Type B pancreatic cell (in vitro differentiated cells): ENCODE measurements around the gene RHOF. TPM values are rescaled to one million over a fixed set of nuclear protein-coding genes. Genes with fewer than 3 reads are reported as not detected.
"Not testable (repeated sequence)": the region's sequence is repeated elsewhere in the genome, so short reads cannot be mapped to it uniquely, and the experiment has no call there.

Experiments
- DNase-seq: peaks from one replicate; pipeline ENCODE4 v3.0.0; 2021; ENCODE audit warnings: mixed read lengths; ENCODE audit not compliant: unreplicated experiment; ENCODE audit errors: extremely low spot score
- H3K27ac Mint-ChIP-seq: 2 replicates; pipeline ENCODE4 v1.8.0; 2021; ENCODE audit warnings: mild to moderate bottlenecking, mixed read lengths
- H3K27me3 Mint-ChIP-seq: 2 replicates; pipeline ENCODE4 v1.8.0; 2021; ENCODE audit warnings: mixed read lengths
- H3K36me3 Mint-ChIP-seq: 2 replicates; pipeline ENCODE4 v1.8.0; 2021; ENCODE audit warnings: mixed read lengths
- H3K4me1 Mint-ChIP-seq: one replicate; pipeline ENCODE4 v1.8.0; 2021; ENCODE audit warnings: mixed read lengths; ENCODE audit not compliant: unreplicated experiment
- H3K4me3 Mint-ChIP-seq: 2 replicates; pipeline ENCODE4 v1.8.0; 2021; ENCODE audit warnings: mild to moderate bottlenecking, mixed read lengths
- H3K9me3 Mint-ChIP-seq: 2 replicates; pipeline ENCODE4 v1.8.0; 2021; ENCODE audit warnings: mixed read lengths
- CTCF ChIP-seq: fragments of 200-600 bp; sonication (generic); conservative IDR thresholded peaks from 2 replicates; pipeline ENCODE4 v1.5.0; 2021; ENCODE audit warnings: antibody characterized with exemption, mild to moderate bottlenecking
- total RNA-seq: library from RNA; stranded (reverse); gene quantifications from 2 replicates; pipeline ENCODE4 v1.2.1, GENCODE V29; 2021; ENCODE audit warnings: low replicate concordance

The RHOF gene
- total RNA-seq, 1 donor from 2014 or later, result 26.0 TPM

DNA sequence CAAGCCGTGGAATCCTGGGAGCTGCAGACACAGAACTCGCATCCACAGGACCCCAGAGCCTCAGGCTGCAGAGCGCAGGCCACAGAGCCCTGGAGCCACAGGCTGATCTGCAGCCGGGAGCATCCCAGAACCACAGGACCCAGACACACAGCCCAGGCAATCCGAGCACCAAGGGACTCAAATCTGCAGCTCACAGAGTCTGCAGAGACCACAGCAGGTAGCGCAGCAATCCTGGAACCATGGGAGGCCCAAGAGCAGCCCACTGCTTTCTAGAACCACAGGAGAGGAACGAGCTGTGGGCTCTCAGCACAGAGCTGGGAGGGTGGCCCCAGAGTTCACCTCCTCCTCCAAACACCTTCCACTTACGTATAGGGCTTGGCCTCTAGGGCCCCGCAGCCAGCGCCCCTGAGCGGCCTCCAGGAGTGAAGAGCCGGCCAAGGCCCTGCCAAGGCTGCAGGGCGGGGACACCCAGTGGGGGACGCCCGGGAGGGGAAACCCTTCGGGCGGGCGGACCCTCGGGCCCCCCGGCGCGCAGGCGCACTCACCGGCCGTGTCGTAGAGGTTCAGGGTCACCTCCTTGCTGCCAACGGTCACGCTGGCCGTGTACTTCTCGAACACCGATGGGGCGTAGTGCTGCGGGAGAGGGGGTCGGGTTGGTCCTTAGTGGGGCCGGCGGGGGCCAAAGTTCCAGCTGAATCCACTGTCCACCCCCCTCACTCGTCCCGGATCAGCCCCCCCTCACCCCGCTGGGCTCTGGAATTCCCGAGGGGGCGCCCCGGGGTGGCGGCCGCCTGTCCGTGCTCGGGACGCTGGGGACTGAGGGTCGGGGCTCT lies 665 bp downstream of the RHOF start:
- no peaks in the 10 kb centered on the region for H3K36me3 Mint-ChIP-seq
- TF ChIP-seq CTCF, result no peak
- H3K9me3 Mint-ChIP-seq, result no peaks in the 10 kb centered on the region
- no peak for DNase-seq
- H3K4me3 Mint-ChIP-seq, result peak overlapping the region; percentile 81
- H3K27me3 Mint-ChIP-seq, result peaks cover 3% of the 10 kb centered on the region
- H3K27ac Mint-ChIP-seq, result peak overlapping the region; percentile 85
- H3K4me1 Mint-ChIP-seq, result peaks cover 36% of the 10 kb centered on the region

- no peak for DNase-seq
- TF ChIP-seq CTCF, result no peak
- Mint-ChIP-seq H3K27ac (peak overlapping the region; percentile 85), H3K4me1 (peaks cover 28% of the 10 kb centered on the region), H3K36me3 (no peaks in the 10 kb centered on the region), H3K27me3 (peaks cover 3% of the 10 kb centered on the region), H3K9me3 (no peaks in the 10 kb centered on the region), H3K4me3 (peak overlapping the region; percentile 81)
Measured at GRCh38 chr12:121791671-121792551, 1.6 kb downstream of the RHOF start.

DNA sequence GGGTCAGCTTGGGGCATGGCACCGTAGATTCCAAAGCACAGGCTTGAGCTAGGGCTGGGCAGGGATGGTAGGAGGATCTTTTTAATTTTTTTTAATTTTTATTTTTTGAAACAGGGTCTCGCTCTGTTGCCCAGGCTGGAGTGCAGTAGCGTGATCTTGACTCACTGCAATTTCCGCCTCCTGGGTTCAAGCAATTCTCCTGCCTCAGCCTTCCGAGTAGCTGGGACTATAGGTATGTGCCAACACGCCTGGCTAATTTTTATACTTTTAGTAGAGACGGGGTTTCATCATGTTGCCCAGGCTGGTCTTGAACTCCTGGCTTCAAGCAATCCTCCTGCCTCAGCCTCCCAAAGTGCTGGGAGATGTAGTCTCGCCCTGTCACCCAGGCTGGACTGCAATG lies 2.7 kb downstream of the RHOF start:
- not testable (repeated sequence) for H3K27me3 Mint-ChIP-seq, DNase-seq, H3K27ac Mint-ChIP-seq, H3K36me3 Mint-ChIP-seq, H3K4me3 Mint-ChIP-seq, H3K9me3 Mint-ChIP-seq
- H3K4me1 Mint-ChIP-seq, result peaks cover 28% of the 10 kb centered on the region

GRCh38 chr12:121789800-121790728 lies 3.4 kb downstream of the RHOF start:
- Mint-ChIP-seq H3K9me3 (no peaks in the 10 kb centered on the region), H3K36me3 (no peaks in the 10 kb centered on the region), H3K4me1 (peaks cover 25% of the 10 kb centered on the region), H3K27ac (peak overlapping the region; percentile 13), H3K27me3 (peaks cover 3% of the 10 kb centered on the region), H3K4me3 (no peak overlapping the region)
- TF ChIP-seq CTCF, result no peak
- no peak for DNase-seq

DNA sequence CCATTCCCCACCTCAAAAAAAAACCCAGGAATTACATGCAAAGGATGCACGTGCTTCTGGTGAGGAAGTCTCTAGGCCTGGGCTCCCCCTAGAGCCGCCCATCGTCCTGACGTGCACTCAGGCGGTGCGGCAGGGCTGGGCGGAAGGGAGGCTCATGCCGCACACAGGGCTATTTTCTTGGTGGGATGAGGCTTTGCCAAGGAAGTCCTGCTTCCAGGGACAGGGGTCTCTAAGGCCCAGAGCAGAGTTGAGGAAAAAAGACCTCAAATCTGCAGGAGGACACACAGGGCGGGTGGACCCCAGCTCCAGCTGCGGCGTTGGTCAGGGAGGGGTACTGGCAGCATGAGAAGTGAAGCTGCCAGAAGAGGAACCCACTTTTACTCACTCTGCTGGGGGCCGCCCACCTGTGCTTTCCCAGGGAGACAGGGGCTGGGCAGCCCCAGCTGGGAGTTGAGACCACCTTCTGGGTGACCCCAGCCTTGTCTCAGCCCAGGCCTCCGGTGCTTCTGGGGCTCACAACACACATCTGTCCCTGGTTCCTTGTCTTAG lies 4.2 kb downstream of the RHOF start:
- TF ChIP-seq CTCF, result no peak
- Mint-ChIP-seq H3K4me3 (no peak overlapping the region), H3K27ac (no peak overlapping the region), H3K27me3 (peaks cover 3% of the 10 kb centered on the region), H3K9me3 (no peaks in the 10 kb centered on the region), H3K36me3 (no peaks in the 10 kb centered on the region), H3K4me1 (peaks cover 21% of the 10 kb centered on the region)
- no peak for DNase-seq
